GM10248 (cell line): ENCODE results near the gene HPSE.

Source experiments
- CTCF ChIA-PET: fragments of 300-600 bp; sonication (Branson Sonifier 250); formaldehyde crosslinking; extraction: SDS; loops from one replicate; lab custom pipeline; 2021; ENCODE audit warnings: antibody characterized with exemption; lab: Yijun Ruan, JAX
- POLR2A ChIA-PET: fragments of 350-650 bp; sonication (Branson Sonifier 250); formaldehyde crosslinking; extraction: SDS; loops from one replicate; lab custom pipeline; 2020; ENCODE audit warnings: antibody characterized with exemption; lab: Yijun Ruan, JAX
- DNase-seq: peaks from one replicate; pipeline ENCODE4 v3.0.0; 2012; ENCODE audit errors: extremely low spot score
- CTCF ChIP-seq: IDR thresholded peaks from 2 replicates; pipeline ENCODE4 v1.5.1; 2012; ENCODE audit warnings: mild to moderate bottlenecking, low read depth; ENCODE audit errors: extremely low read depth, missing control alignments, control extremely low read depth

HPSE gene

GRCh38 chr4:83334425-83335241 is at the start of gene HPSE:
HPSE (minus strand) TSS chr4:83334848; CDS start chr4:83334782, 66 bp downstream.
- peak; percentile 70 for DNase-seq
- ChIA-PET CTCF (no interaction called here), POLR2A (no interaction called here)
- TF ChIP-seq CTCF = no peak

- ChIA-PET POLR2A (no interaction called here), CTCF (no interaction called here)
- no peak for DNase-seq
- TF ChIP-seq CTCF = no peak
Measured at GRCh38 chr4:83382850-83383249, 48.2 kb upstream of the HPSE start.

- no peak for DNase-seq
- no peak for TF ChIP-seq CTCF
- ChIA-PET CTCF (interaction anchor here (1.1 kb wide), 1 partner anchor 12 kb away, joined by 3 read pairs; no protein-coding TSS in a partner anchor), POLR2A (no interaction called here)
Measured at GRCh38 chr4:83381173-83381572, 46.5 kb upstream of the HPSE start.

- TF ChIP-seq CTCF = no peak
- POLR2A ChIA-PET = no interaction called here
- DNase-seq = no peak
- CTCF ChIA-PET = interaction anchor here (1.2 to 2.2 kb wide), 3 partner anchors 8 to 13 kb away, joined by 3 to 12 read pairs (median 4); no protein-coding TSS in a partner anchor
Measured at GRCh38 chr4:83378419-83378818, 43.8 kb upstream of the HPSE start.

- DNase-seq = no peak
- POLR2A ChIA-PET = no interaction called here
- CTCF ChIA-PET = interaction anchor here (1.4 kb wide), 1 partner anchor 12 kb away, joined by 6 read pairs; no protein-coding TSS in a partner anchor
- TF ChIP-seq CTCF = no peak
Measured at GRCh38 chr4:83372931-83373330, 38.3 kb upstream of the HPSE start.

- TF ChIP-seq CTCF = no peak
- CTCF ChIA-PET = no interaction called here
- no peak for DNase-seq
- POLR2A ChIA-PET = no interaction called here
Measured at GRCh38 chr4:83371936-83372335, 37.3 kb upstream of the HPSE start.
